C4-2B (cell line): Measurements from ENCODE around the gene UBTD2.

Experiments used
- H3K27ac ChIP-seq: fragments of 450-650 bp; 2 replicates; pipeline ENCODE4 v1.5.1; 2017
- CTCF ChIP-seq: fragments of 450-650 bp; conservative IDR thresholded peaks from 2 replicates; pipeline ENCODE4 v1.5.1; 2017; ENCODE audit warnings: mild to moderate bottlenecking
- ZFX ChIP-seq: fragments of 450-650 bp; IDR thresholded peaks from 2 replicates; pipeline ENCODE4 v1.6.1; 2017

UBTD2 gene

GRCh38 chr5:172224996-172225395, 58.6 kb downstream of the UBTD2 start:
- TF ChIP-seq ZFX (no peak), CTCF (no peak)
- H3K27ac ChIP-seq, result no peak overlapping the region

GRCh38 chr5:172223901-172224873, 59.4 kb downstream of the UBTD2 start:
- no peak for TF ChIP-seq CTCF
- no peak for TF ChIP-seq ZFX
- H3K27ac ChIP-seq, result no peak overlapping the region

GRCh38 chr5:172219296-172219695, 64.3 kb downstream of the UBTD2 start:
- TF ChIP-seq ZFX (no peak), CTCF (no peak)
- no peak overlapping the region for H3K27ac ChIP-seq

- no peak overlapping the region for H3K27ac ChIP-seq
- TF ChIP-seq CTCF, result no peak
These were observed 67.2 kb downstream of the UBTD2 start for GRCh38 chr5:172216345-172216744.

- TF ChIP-seq CTCF, result no peak
- TF ChIP-seq ZFX, result no peak
- no peak overlapping the region for H3K27ac ChIP-seq
These were observed 70.4 kb downstream of the UBTD2 start for GRCh38 chr5:172213126-172213525.

- no peak overlapping the region for H3K27ac ChIP-seq
- TF ChIP-seq CTCF, result no peak
- TF ChIP-seq ZFX, result no peak
These were observed 71.9 kb downstream of the UBTD2 start for GRCh38 chr5:172211676-172212075.

- H3K27ac ChIP-seq, result no peak overlapping the region
- TF ChIP-seq CTCF (no peak), ZFX (no peak)
These were observed 73.8 kb downstream of the UBTD2 start for GRCh38 chr5:172209714-172210113.
